HCT116 (cell line): Measurements from ENCODE around the gene MTURN.

Source experiments
- ATF3 ChIP-seq: IDR thresholded peaks from 2 replicates; pipeline ENCODE4 v1.6.1; 2012
- CEBPB ChIP-seq: IDR thresholded peaks from 2 replicates; pipeline ENCODE4 v1.6.1; 2012; ENCODE audit warnings: low read depth
- CTCF ChIP-seq, 3 experiments: fragments of 200-600 bp in 1 of 3; sonication (generic) in 1 of 3; IDR thresholded peaks in 2 of 3; conservative IDR thresholded peaks in 1 of 3; 2 replicates each; pipeline ENCODE4 v1.5.1; 2012 to 2017; ENCODE audit warnings: low read depth in 2 of 3, low read length in 2 of 3, antibody characterized with exemption in 1 of 3, borderline replicate concordance in 1 of 3, control low read depth in 1 of 3, mild to moderate bottlenecking in 1 of 3, mixed read lengths in 1 of 3, mixed run types in 1 of 3, moderate library complexity in 1 of 3; ENCODE audit not compliant: insufficient read depth in 1 of 3
- ELF1 ChIP-seq: IDR thresholded peaks from 2 replicates; pipeline ENCODE4 v1.6.1; 2012; ENCODE audit warnings: low read depth, borderline replicate concordance
- EZH2 ChIP-seq: fragments of 200-600 bp; sonication (generic); IDR thresholded peaks from 2 replicates; pipeline ENCODE4 v1.6.1; 2017; ENCODE audit warnings: antibody characterized with exemption, mixed run types
- POLR2A ChIP-seq: IDR thresholded peaks from 2 replicates; pipeline ENCODE4 v1.7.0; 2011; ENCODE audit warnings: borderline replicate concordance; ENCODE audit not compliant: insufficient read depth, insufficient read length; ENCODE audit errors: extremely low read depth
- REST ChIP-seq: IDR thresholded peaks from 2 replicates; pipeline ENCODE4 v1.6.1; 2012; ENCODE audit warnings: low read depth
- SIN3A ChIP-seq: IDR thresholded peaks from 2 replicates; pipeline ENCODE4 v1.6.1; 2012; ENCODE audit warnings: low read depth
- YY1 ChIP-seq: IDR thresholded peaks from 2 replicates; pipeline ENCODE4 v1.6.1; 2011; ENCODE audit warnings: low read length, low read depth, moderate library complexity, mild to moderate bottlenecking; ENCODE audit not compliant: insufficient replicate concordance; ENCODE audit errors: extremely low read depth

GRCh38 chr7:30207376-30207775 lies 72.6 kb downstream of the MTURN start:
- no peak for TF ChIP-seq ELF1
- no peak for TF ChIP-seq POLR2A
- TF ChIP-seq CEBPB, result no peak
- no peak for TF ChIP-seq YY1
- no peak for TF ChIP-seq ATF3
- no peak for TF ChIP-seq CTCF (IDR thresholded peaks at IDR 0.05 in 2 of 3, conservative IDR thresholded peaks at IDR 0.05 in 1 of 3; ENCODE audit: borderline replicate concordance in 1 of 3, insufficient read depth in 1 of 3, low read depth in 2 of 3, low read length in 2 of 3)
- no peak for TF ChIP-seq REST
- TF ChIP-seq SIN3A, result no peak
- no peak for TF ChIP-seq EZH2
